Astrocyte of the spinal cord (primary cell): ENCODE data around the gene KIAA0319L.

Experiments
- DNase-seq: peaks from one replicate; pipeline ENCODE4 v3.0.0; 2011; ENCODE audit warnings: low read depth, low spot score
- H3K4me3 ChIP-seq: 2 replicates; pipeline ENCODE4 v1.5.1; 2011; ENCODE audit warnings: low read depth, mild to moderate bottlenecking, low read length, moderate library complexity
- CTCF ChIP-seq: IDR thresholded peaks from 2 replicates; pipeline ENCODE4 v1.5.1; 2012; ENCODE audit warnings: low read depth, mild to moderate bottlenecking, low read length, inconsistent platforms
- in situ Hi-C: cut with HindIII; loops from 2 replicates; pipeline ENCODE4 v1.10.0; 2017; ENCODE audit warnings: low sequenced_read_pairs

Gene KIAA0319L

DNA sequence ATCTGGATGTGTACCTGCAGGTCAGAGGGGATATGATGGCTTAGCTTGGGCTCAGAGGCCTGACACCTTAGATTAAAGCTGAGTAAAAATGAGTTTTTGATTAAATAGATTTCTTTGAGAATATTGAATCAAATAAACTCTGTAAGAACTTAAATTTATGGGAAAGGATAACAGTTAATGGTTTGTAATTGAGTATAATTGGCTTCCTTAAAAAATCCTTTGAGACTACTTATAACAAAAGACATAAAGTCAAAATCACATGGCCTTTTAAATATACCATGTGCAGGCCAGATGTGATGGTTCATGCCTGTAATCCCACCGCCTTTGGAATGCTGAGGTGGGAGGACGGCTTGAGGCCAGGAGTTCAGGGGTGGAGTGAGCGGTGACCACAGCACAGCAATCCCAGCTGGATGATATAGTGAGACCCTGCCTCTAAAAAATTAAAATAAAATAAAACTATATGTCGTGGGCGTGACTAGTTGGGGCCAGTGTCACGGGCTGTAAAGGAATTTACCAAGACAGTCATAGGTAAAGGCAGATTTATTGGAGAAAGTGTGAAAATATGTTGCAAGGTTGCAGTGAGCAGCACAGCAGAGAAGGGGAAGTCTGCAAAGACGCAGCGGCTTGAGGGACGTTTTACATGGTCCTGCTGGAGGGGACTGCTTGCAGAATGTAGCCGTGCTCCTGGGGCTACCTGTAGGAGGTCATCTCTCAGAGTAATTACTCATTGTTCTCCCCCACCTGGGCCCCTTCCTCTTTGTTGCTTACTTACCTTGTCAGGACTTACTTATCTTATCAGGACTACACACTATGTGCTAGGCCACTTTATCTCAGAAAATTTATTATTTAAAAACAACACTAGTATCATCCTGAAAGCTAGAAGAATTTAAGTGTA, 166.4 kb downstream of the KIAA0319L start:
- TF ChIP-seq CTCF, result no peak
- in situ Hi-C loops, result no loop called here
- DNase-seq, result no peak
- H3K4me3 ChIP-seq, result no peak overlapping the region

GRCh38 chr1:35386959-35387358, 170.2 kb downstream of the KIAA0319L start:
- in situ Hi-C loops, result no loop called here
- no peak for TF ChIP-seq CTCF
- no peak for DNase-seq
- no peak overlapping the region for H3K4me3 ChIP-seq

GRCh38 chr1:35386290-35386689, 170.9 kb downstream of the KIAA0319L start:
- no peak for DNase-seq
- in situ Hi-C loops, result no loop called here
- H3K4me3 ChIP-seq, result no peak overlapping the region
- no peak for TF ChIP-seq CTCF
